ENCODE results near the gene EEF1G. TPM values are rescaled to one million over a fixed set of nuclear protein-coding genes. Genes with fewer than 3 reads are reported as not detected.

The EEF1G gene
- total and polyA plus RNA-seq, 2 of the 13 experiments (the other 11 are each of a cell fraction or from before 2014, with no cell fraction given), result 1,787 to 2,144 TPM

- TF ChIP-seq ZNF512B (CRISPR knock-in tag; IDR thresholded peaks at IDR 0.05; ENCODE audit: borderline replicate concordance) (0 out of 2 replicates have a peak, but pooled peaks have one; percentile 34), ZNF263 (CRISPR knock-in tag; IDR thresholded peaks at IDR 0.05) (no peak), MIER2 (CRISPR knock-in tag; IDR thresholded peaks at IDR 0.05) (no peak), ZNF788 (CRISPR knock-in tag; IDR thresholded peaks at IDR 0.05; ENCODE audit: borderline replicate concordance) (peak; percentile 52; the same call in 1 of the 2 replicates), RFX3 (CRISPR knock-in tag; IDR thresholded peaks at IDR 0.05) (no peak), NPAS2 (CRISPR knock-in tag; IDR thresholded peaks at IDR 0.05; ENCODE audit: borderline replicate concordance) (no peak), ZNF780A (CRISPR knock-in tag; IDR thresholded peaks at IDR 0.05) (peak; percentile 92), DNMT3B (CRISPR knock-in tag; conservative IDR thresholded peaks at IDR 0.05) (no peak), PHB2 (IDR thresholded peaks at IDR 0.05; ENCODE audit: partially characterized antibody) (no peak), DZIP1 (CRISPR knock-in tag; IDR thresholded peaks at IDR 0.05) (peak; percentile 80; the same call in 1 of the 2 replicates), USF2 (IDR thresholded peaks at IDR 0.05; ENCODE audit: low read depth, low read length) (no peak), USF2 (CRISPR knock-in tag; IDR thresholded peaks at IDR 0.05; ENCODE audit: borderline replicate concordance) (no peak), MATR3 (CRISPR knock-in tag; IDR thresholded peaks at IDR 0.05) (no peak), ZNF20 (CRISPR knock-in tag; IDR thresholded peaks at IDR 0.05) (no peak), SMYD3 (CRISPR knock-in tag; IDR thresholded peaks at IDR 0.05) (no peak), IKZF1 (IDR thresholded peaks at IDR 0.05) (no peak), ZSCAN22 (CRISPR knock-in tag; IDR thresholded peaks at IDR 0.05) (no peak; the same call in 1 of the 2 replicates), CERS6 (CRISPR knock-in tag; IDR thresholded peaks at IDR 0.05) (no peak), NRL (CRISPR knock-in tag; IDR thresholded peaks at IDR 0.05; ENCODE audit: borderline replicate concordance) (peak; percentile 34; the same call in 1 of the 2 replicates), STAG1 (CRISPR knock-in tag; IDR thresholded peaks at IDR 0.05) (no peak), REPIN1 (CRISPR knock-in tag; IDR thresholded peaks at IDR 0.05; ENCODE audit: borderline replicate concordance, low read depth) (no peak), ISL2 (CRISPR knock-in tag; IDR thresholded peaks at IDR 0.05) (peak; percentile 31; the same call in 1 of the 2 replicates)
Observed at GRCh38 chr11:62601372-62602140, 27.9 kb upstream of the EEF1G start, which contains the start of gene MTA2 (continued).

Measured in HepG2 (cell line).